BJ (cell line): Measurements from ENCODE around the gene WFS1. TPM values are rescaled to one million over a fixed set of nuclear protein-coding genes. Genes with fewer than 3 reads are reported as not detected.

Experiments
- CTCF ChIA-PET: fragments of 350-600 bp; formaldehyde crosslinking; extraction: SDS; loops from one replicate; lab custom pipeline; 2021; ENCODE audit warnings: antibody characterized with exemption, inconsistent platforms; lab: Yijun Ruan, JAX
- POLR2A ChIA-PET: fragments of 300-600 bp; sonication (Branson Sonifier 250); formaldehyde crosslinking; extraction: SDS; loops from one replicate; lab custom pipeline; 2021; ENCODE audit warnings: antibody characterized with exemption; lab: Charles Lee
- DNase-seq: peaks from one replicate; pipeline ENCODE4 v3.0.0-alpha.2; 2011; ENCODE audit warnings: low read depth
- H3K27me3 ChIP-seq: 2 replicates; pipeline ENCODE4 v1.6.0; 2011; ENCODE audit warnings: low read length; ENCODE audit not compliant: control insufficient read depth, insufficient read depth
- H3K36me3 ChIP-seq: 2 replicates; pipeline ENCODE4 v1.5.1; 2011; ENCODE audit warnings: low read length; ENCODE audit not compliant: control insufficient read depth, insufficient read depth
- H3K4me3 ChIP-seq: 2 replicates; pipeline ENCODE4 v1.5.1; 2011; ENCODE audit warnings: low read depth, mild to moderate bottlenecking, control low read depth, low read length
- polyA plus RNA-seq: library from polyadenylated mRNA; depleted of rRNA; stranded (reverse); fragments of >200 nt; gene quantifications from 2 replicates; pipeline ENCODE4 v1.2.3, GENCODE V29; 2011
- TF ChIP-seq, protein P1 (sequence below): IDR thresholded peaks from 2 replicates; pipeline ENCODE4 v1.5.1; 2011; ENCODE audit warnings: low read depth, mild to moderate bottlenecking, control low read depth, inconsistent platforms, low read length, moderate library complexity; ENCODE audit not compliant: insufficient read depth

Gene WFS1
- polyA plus RNA-seq, 1 experiment, result 66.4 TPM

DNA sequence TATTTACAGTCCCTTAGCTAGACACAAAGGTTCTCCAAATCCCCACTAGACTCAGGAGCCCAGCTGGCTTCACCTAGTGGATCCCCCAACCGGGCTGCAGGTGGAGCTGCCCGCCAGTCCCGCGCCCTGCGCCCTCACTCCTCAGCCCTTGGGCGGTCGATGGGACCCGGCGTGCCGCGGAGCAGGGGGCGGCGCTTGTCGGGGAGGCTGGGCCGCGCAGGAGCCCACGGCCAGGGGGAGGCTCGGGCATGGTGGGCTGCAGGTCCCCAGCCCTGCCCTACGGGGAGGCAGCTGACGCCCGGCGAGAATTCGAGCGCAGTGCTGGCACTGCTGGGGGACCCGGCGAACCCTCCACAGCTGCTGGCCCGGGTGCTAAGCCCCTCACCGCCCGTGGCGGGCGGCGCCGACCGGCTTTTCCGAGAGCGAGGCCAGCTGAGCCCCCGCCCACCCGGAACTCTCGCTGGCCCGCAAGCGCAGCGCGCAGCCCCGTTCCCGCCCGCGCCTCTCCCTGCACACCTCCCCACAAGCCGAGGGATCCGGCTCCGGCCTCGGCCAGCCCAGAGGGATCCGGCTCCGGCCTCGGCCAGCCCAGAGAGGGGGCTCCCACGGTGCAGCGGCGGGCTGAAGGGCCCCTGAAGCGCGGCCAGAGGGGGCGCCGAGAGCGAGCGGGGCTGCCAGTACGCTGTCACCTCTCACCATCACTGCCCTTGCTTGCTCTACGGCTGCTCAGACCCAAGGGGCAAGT is 39.4 kb downstream of the WFS1 start:
- no peak for DNase-seq
- H3K4me3 ChIP-seq, result no peak overlapping the region; the same call in none of the 2 replicates
- H3K36me3 ChIP-seq, result peaks cover 2% of the 10 kb centered on the region
- TF ChIP-seq, protein P1, sequence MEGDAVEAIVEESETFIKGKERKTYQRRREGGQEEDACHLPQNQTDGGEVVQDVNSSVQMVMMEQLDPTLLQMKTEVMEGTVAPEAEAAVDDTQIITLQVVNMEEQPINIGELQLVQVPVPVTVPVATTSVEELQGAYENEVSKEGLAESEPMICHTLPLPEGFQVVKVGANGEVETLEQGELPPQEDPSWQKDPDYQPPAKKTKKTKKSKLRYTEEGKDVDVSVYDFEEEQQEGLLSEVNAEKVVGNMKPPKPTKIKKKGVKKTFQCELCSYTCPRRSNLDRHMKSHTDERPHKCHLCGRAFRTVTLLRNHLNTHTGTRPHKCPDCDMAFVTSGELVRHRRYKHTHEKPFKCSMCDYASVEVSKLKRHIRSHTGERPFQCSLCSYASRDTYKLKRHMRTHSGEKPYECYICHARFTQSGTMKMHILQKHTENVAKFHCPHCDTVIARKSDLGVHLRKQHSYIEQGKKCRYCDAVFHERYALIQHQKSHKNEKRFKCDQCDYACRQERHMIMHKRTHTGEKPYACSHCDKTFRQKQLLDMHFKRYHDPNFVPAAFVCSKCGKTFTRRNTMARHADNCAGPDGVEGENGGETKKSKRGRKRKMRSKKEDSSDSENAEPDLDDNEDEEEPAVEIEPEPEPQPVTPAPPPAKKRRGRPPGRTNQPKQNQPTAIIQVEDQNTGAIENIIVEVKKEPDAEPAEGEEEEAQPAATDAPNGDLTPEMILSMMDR, result no peak
- CTCF ChIA-PET, result interaction anchor here (1.0 to 3.5 kb wide), 5 partner anchors 13 to 58 kb away, joined by 3 to 15 read pairs (median 4); no protein-coding TSS in a partner anchor
- H3K27me3 ChIP-seq, result peaks cover 10% of the 10 kb centered on the region
- POLR2A ChIA-PET, result no interaction called here

DNA sequence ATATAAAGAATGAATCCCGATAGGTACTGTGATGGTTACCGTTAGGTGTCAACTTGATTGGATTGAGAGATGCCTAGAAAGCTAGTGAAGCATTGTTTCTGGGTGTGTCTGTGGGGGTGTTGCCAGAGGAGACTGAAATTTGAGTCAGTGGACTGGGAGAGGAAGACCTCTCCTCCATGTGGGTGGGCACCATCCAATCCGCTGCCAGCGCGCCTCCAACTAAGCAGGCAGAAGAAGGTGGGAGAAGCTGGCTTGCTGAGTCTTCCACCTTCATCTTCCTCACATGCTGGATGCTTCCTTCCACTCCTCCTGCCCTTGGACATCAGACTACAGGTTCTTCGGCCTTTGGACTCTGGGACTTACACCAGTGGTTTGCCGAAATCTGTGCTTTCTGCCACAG is 40.1 kb downstream of the WFS1 start:
- TF ChIP-seq, protein P1, result no peak
- ChIA-PET CTCF (interaction anchor here (1.3 to 3.5 kb wide), 3 partner anchors 21 to 59 kb away, joined by 5 to 15 read pairs (median 6); no protein-coding TSS in a partner anchor), POLR2A (no interaction called here)
- Histone ChIP-seq H3K27me3 (peaks cover 10% of the 10 kb centered on the region), H3K4me3 (no peak overlapping the region), H3K36me3 (no peaks in the 10 kb centered on the region)
- no peak for DNase-seq

DNA sequence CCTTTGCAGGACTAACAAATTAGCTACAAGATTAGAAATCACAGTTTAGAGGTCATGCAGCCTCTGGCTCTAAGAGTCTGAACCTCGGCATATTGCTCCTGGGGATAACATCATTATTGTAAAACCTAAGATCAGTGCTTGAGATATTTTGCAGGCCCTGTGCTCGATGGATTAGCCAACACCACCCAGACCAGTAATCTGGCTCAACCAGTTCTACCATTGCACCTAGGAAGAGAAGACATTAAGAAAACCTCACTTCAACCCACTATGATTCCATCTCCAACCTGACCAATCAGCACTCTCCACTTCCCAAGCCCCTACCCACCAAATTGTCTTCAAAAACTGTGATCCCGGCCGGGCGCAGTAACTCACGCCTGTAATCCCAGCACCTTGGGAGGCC is 43.6 kb downstream of the WFS1 start:
- Histone ChIP-seq H3K36me3 (no peaks in the 10 kb centered on the region), H3K27me3 (peaks cover 11% of the 10 kb centered on the region), H3K4me3 (no peak overlapping the region)
- DNase-seq, result no peak
- TF ChIP-seq, protein P1, result no peak
- POLR2A ChIA-PET, result no interaction called here
- CTCF ChIA-PET, result interaction anchor here (0.8 to 1.5 kb wide), 3 partner anchors 19 to 62 kb away, joined by 3 to 4 read pairs (median 3); no protein-coding TSS in a partner anchor

DNA sequence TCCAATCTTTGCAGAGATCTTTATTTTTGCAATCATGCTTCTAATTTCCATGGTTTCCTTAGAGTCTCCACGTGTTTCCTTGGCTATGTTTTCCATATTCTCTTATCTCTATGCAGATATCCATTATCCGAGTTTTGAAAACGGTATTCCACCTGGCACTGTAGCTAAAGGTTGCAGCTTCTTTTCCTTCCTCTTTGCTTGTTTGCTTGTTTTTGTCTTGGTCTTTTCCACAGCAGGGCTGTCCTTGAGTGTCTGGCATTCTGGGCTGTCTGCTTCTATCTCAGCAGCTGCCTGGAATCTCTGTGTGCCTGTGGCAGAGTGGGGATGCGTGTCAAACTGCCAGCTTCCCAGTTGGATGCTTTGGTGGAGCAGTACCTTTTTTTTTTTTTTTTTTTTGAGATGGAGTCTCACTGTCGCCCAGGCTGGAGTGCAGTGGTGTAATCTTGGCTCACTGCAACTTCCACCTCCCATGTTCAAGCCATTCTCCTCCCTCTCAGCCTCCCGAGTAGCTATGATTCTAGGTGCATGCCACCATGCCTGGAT is 46.9 kb downstream of the WFS1 start:
- TF ChIP-seq, protein P1, result no peak
- DNase-seq, result no peak
- Histone ChIP-seq H3K36me3 (no peaks in the 10 kb centered on the region), H3K27me3 (peaks cover 2% of the 10 kb centered on the region), H3K4me3 (no peak overlapping the region)
- ChIA-PET POLR2A (no interaction called here), CTCF (interaction anchor here (0.8 to 2.2 kb wide), 3 partner anchors 10 to 66 kb away, joined by 3 to 7 read pairs (median 3); no protein-coding TSS in a partner anchor)

DNA sequence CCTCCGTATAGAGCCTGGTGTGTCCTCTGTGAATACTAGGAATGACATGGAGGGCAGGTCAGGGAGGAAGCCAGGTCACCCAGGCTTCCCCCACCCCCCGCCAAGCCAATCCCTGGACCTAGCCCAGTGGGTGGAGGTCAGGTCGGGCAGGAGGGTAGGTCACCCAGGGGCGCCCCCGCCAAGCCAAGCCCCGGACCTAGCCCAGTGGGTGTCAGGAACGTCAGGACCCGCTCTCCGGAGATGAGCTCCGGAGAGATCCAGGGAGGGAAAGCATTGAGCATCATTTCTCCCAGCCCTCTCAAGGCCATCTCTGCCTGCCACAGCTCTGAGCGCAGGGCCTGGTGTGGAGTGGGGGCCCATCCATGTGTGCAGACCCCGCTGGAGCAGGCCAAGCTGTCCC is 48.6 kb downstream of the WFS1 start:
- Histone ChIP-seq H3K4me3 (no peak overlapping the region), H3K27me3 (peaks cover 4% of the 10 kb centered on the region), H3K36me3 (no peaks in the 10 kb centered on the region)
- no peak for DNase-seq
- ChIA-PET CTCF (no interaction called here), POLR2A (no interaction called here)
- TF ChIP-seq, protein P1, result no peak
